GM18507 (cell line): ENCODE results near the gene CARD8.
"Not testable (repeated sequence)": the region's sequence is repeated elsewhere in the genome, so short reads cannot be mapped to it uniquely, and the experiment has no call there.

ENCODE experiments used
- DNase-seq: peaks from one replicate; pipeline ENCODE4 v3.0.0; 2011; ENCODE audit warnings: low read depth; ENCODE audit not compliant: insufficient read length; ENCODE audit errors: extremely low spot score
- FAIRE-seq: peaks from 2 replicates; lab custom pipeline; 2011; peaks lifted over from hg19 to GRCh38; lab: Jason Lieb, UNC

CARD8 gene

GRCh38 chr19:48255376-48256303 is at the start of gene CARD8:
CARD8 (minus strand) TSS chr19:48255912; CDS start chr19:48241020, 14,892 bp downstream.
- DNase-seq (peak; percentile 30), FAIRE-seq (peak; percentile 90)

- FAIRE-seq = no peak
- no peak for DNase-seq
Measured at GRCh38 chr19:48303866-48304265, 48.2 kb upstream of the CARD8 start.

GRCh38 chr19:48303367-48303766 is 47.7 kb upstream of the CARD8 start:
- no peak for FAIRE-seq
- no peak for DNase-seq

GRCh38 chr19:48302600-48302959 is 46.9 kb upstream of the CARD8 start:
- no peak for FAIRE-seq
- no peak for DNase-seq

- no peak for DNase-seq
- no peak for FAIRE-seq
Measured at GRCh38 chr19:48301886-48302599, 46.3 kb upstream of the CARD8 start.

GRCh38 chr19:48297975-48298374 is 42.3 kb upstream of the CARD8 start:
- DNase-seq (no peak), FAIRE-seq (no peak)

GRCh38 chr19:48296963-48297734 is 41.4 kb upstream of the CARD8 start:
- DNase-seq (no peak), FAIRE-seq (no peak)

- no peak for DNase-seq
- FAIRE-seq = no peak
Measured at GRCh38 chr19:48295458-48295857, 39.7 kb upstream of the CARD8 start.

- DNase-seq = no peak
Measured at GRCh38 chr19:48292798-48293197, 37.1 kb upstream of the CARD8 start.

GRCh38 chr19:48291489-48291815 is 35.7 kb upstream of the CARD8 start:
- DNase-seq, FAIRE-seq: not testable (repeated sequence)

More at GRCh38 chr19:48292798-48293197, 37.1 kb upstream of the CARD8 start:
- FAIRE-seq = no peak

GRCh38 chr19:48290771-48291488 is 35.2 kb upstream of the CARD8 start:
- peak; percentile 40 for DNase-seq
- no peak for FAIRE-seq

GRCh38 chr19:48290401-48290770 is 34.7 kb upstream of the CARD8 start:
- DNase-seq = no peak
- no peak for FAIRE-seq

GRCh38 chr19:48287748-48288147 is 32.0 kb upstream of the CARD8 start:
- FAIRE-seq = no peak
- no peak for DNase-seq

GRCh38 chr19:48284896-48285295 is 29.2 kb upstream of the CARD8 start:
- FAIRE-seq (no peak), DNase-seq (no peak)

- FAIRE-seq (no peak), DNase-seq (no peak)
Measured at GRCh38 chr19:48283908-48284307, 28.2 kb upstream of the CARD8 start.

- FAIRE-seq = no peak
- no peak for DNase-seq
Measured at GRCh38 chr19:48279747-48280146, 24.0 kb upstream of the CARD8 start.

- no peak for DNase-seq
- no peak for FAIRE-seq
Measured at GRCh38 chr19:48274938-48275337, 19.2 kb upstream of the CARD8 start.

GRCh38 chr19:48274173-48274572 is 18.5 kb upstream of the CARD8 start:
- DNase-seq (no peak), FAIRE-seq (no peak)

GRCh38 chr19:48271531-48272151 is 15.9 kb upstream of the CARD8 start:
- FAIRE-seq = peak; percentile 66

More at GRCh38 chr19:48271531-48272151, 15.9 kb upstream of the CARD8 start:
- DNase-seq = peak; percentile 52
